KMS-11 (cell line): Measurements from ENCODE around the gene RBP7.

Experiments used
- H2AFZ ChIP-seq: fragments of 200-600 bp; sonication (generic); 2 replicates; pipeline ENCODE4 v1.6.1; 2016; ENCODE audit warnings: antibody characterized with exemption, mixed run types, low read depth
- H3K27ac ChIP-seq: fragments of 200-600 bp; sonication (generic); 2 replicates; pipeline ENCODE4 v1.6.1; 2016; ENCODE audit warnings: mild to moderate bottlenecking, mixed run types
- H3K27me3 ChIP-seq: fragments of 200-600 bp; sonication (generic); 2 replicates; pipeline ENCODE4 v1.6.1; 2017; ENCODE audit warnings: mild to moderate bottlenecking, low read depth, mixed run types, moderate library complexity; ENCODE audit not compliant: insufficient read depth
- H3K36me3 ChIP-seq: fragments of 200-600 bp; sonication (generic); 2 replicates; pipeline ENCODE4 v1.6.1; 2017; ENCODE audit warnings: mild to moderate bottlenecking, mixed run types; ENCODE audit not compliant: insufficient read depth
- H3K4me1 ChIP-seq: fragments of 200-600 bp; sonication (generic); 2 replicates; pipeline ENCODE4 v1.6.1; 2016; ENCODE audit warnings: mild to moderate bottlenecking, low read depth, mixed run types; ENCODE audit not compliant: poor library complexity, severe bottlenecking
- H3K4me2 ChIP-seq: fragments of 200-600 bp; sonication (generic); 2 replicates; pipeline ENCODE4 v1.7.0; 2016; ENCODE audit warnings: mild to moderate bottlenecking, mixed run types
- H3K4me3 ChIP-seq: fragments of 200-600 bp; sonication (generic); IDR thresholded peaks from 2 replicates; pipeline ENCODE4 v1.6.1; 2017; ENCODE audit warnings: low read depth, low read length, mixed read lengths; ENCODE audit not compliant: insufficient read depth
- H3K79me2 ChIP-seq: fragments of 200-600 bp; sonication (generic); 2 replicates; pipeline ENCODE4 v1.6.1; 2016; ENCODE audit warnings: low read depth, mixed run types; ENCODE audit not compliant: insufficient read depth
- H3K9ac ChIP-seq: fragments of 200-600 bp; sonication (generic); 2 replicates; pipeline ENCODE4 v1.6.1; 2016; ENCODE audit warnings: mild to moderate bottlenecking, mixed run types
- H4K20me1 ChIP-seq: fragments of 200-600 bp; sonication (generic); 2 replicates; pipeline ENCODE4 v1.6.1; 2016; ENCODE audit warnings: mild to moderate bottlenecking, mixed run types; ENCODE audit not compliant: insufficient read depth
- TF ChIP-seq, protein P1 (sequence below): fragments of 200-600 bp; sonication (generic); conservative IDR thresholded peaks from 2 replicates; pipeline ENCODE4 v1.6.1; 2017; ENCODE audit warnings: low read depth, mild to moderate bottlenecking, antibody characterized with exemption, low read length, moderate library complexity, mixed read lengths

Gene RBP7

DNA sequence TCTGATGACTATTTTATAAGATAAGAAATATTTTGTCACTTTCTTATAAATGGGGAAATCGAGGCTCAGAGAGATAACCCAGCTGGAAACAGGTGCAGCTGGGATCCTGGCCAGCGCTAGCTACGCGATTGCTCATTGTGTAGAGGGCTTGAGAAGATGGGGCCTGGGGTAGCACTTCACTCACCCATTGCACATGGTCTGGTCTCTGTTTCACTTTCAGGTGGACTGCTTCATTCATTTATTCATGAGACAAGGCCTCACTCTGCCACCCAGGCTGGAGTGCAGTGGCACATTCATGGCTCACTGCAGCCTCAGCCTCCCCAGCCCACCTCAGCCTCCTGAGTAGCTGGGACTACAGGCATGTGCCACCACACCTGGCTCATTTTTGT is 59.6 kb downstream of the RBP7 start:
- peak overlapping the region; percentile 41; the same call in 1 of the 2 replicates for H3K27ac ChIP-seq
- H3K79me2 ChIP-seq: peaks cover 63% of the 10 kb centered on the region
- H4K20me1 ChIP-seq: 0 out of 2 replicates have a peak, but pooled peaks cover 3% of the 10 kb centered on the region
- no peaks in the 10 kb centered on the region for H3K36me3 ChIP-seq
- TF ChIP-seq, protein P1, sequence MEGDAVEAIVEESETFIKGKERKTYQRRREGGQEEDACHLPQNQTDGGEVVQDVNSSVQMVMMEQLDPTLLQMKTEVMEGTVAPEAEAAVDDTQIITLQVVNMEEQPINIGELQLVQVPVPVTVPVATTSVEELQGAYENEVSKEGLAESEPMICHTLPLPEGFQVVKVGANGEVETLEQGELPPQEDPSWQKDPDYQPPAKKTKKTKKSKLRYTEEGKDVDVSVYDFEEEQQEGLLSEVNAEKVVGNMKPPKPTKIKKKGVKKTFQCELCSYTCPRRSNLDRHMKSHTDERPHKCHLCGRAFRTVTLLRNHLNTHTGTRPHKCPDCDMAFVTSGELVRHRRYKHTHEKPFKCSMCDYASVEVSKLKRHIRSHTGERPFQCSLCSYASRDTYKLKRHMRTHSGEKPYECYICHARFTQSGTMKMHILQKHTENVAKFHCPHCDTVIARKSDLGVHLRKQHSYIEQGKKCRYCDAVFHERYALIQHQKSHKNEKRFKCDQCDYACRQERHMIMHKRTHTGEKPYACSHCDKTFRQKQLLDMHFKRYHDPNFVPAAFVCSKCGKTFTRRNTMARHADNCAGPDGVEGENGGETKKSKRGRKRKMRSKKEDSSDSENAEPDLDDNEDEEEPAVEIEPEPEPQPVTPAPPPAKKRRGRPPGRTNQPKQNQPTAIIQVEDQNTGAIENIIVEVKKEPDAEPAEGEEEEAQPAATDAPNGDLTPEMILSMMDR: no peak
- no peak overlapping the region for H3K9ac ChIP-seq
- no peak overlapping the region for H2AFZ ChIP-seq
- H3K4me3 ChIP-seq: no peak overlapping the region
- H3K4me1 ChIP-seq: peaks cover 23% of the 10 kb centered on the region
- no peaks in the 10 kb centered on the region for H3K27me3 ChIP-seq
- H3K4me2 ChIP-seq: peak overlapping the region; percentile 46

- Histone ChIP-seq H3K4me3 (no peak overlapping the region), H3K27me3 (no peaks in the 10 kb centered on the region), H4K20me1 (0 out of 2 replicates have a peak, but pooled peaks cover 3% of the 10 kb centered on the region), H3K4me2 (no peak overlapping the region), H3K79me2 (peaks cover 57% of the 10 kb centered on the region), H2AFZ (no peak overlapping the region), H3K4me1 (peaks cover 23% of the 10 kb centered on the region), H3K27ac (no peak overlapping the region), H3K36me3 (no peaks in the 10 kb centered on the region), H3K9ac (no peak overlapping the region)
- TF ChIP-seq, protein P1: no peak
These were observed 60.3 kb downstream of the RBP7 start for GRCh38 chr1:10057343-10057742.

DNA sequence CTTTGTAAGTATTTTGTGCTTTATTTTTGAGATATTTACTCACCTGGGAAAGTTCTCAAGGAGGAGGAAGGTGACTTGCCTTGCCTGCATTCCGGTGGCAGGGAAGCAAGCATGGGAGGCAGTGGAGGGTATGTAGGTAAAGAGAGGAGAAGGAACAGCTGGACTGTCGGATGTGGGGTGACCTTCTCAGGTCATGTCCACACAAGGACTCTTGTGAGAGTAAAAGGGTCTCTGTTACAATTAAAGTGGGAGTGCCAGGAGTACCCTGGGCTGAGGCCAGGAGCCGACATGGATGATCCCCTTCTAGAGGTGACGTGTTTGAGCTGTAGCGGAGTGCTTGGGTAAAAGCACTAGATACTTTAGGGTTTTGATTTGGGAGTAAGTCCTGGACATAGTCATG is 60.8 kb downstream of the RBP7 start:
- TF ChIP-seq, protein P1: no peak
- H4K20me1 ChIP-seq: 0 out of 2 replicates have a peak, but pooled peaks cover 3% of the 10 kb centered on the region
- no peak overlapping the region for H3K27ac ChIP-seq
- H3K27me3 ChIP-seq: no peaks in the 10 kb centered on the region
- H3K4me1 ChIP-seq: peaks cover 23% of the 10 kb centered on the region
- H3K4me3 ChIP-seq: no peak overlapping the region
- no peak overlapping the region for H2AFZ ChIP-seq
- no peak overlapping the region for H3K4me2 ChIP-seq
- H3K36me3 ChIP-seq: no peaks in the 10 kb centered on the region
- H3K9ac ChIP-seq: no peak overlapping the region
- peaks cover 52% of the 10 kb centered on the region for H3K79me2 ChIP-seq

GRCh38 chr1:10059342-10059718 is 62.3 kb downstream of the RBP7 start:
- no peak overlapping the region for H2AFZ ChIP-seq
- no peaks in the 10 kb centered on the region for H3K36me3 ChIP-seq
- TF ChIP-seq, protein P1: no peak
- peaks cover 23% of the 10 kb centered on the region for H3K4me1 ChIP-seq
- no peak overlapping the region for H3K4me2 ChIP-seq
- H3K4me3 ChIP-seq: no peak overlapping the region
- H3K27ac ChIP-seq: no peak overlapping the region
- 0 out of 2 replicates have a peak, but pooled peaks cover 3% of the 10 kb centered on the region for H4K20me1 ChIP-seq
- H3K9ac ChIP-seq: no peak overlapping the region
- peaks cover 48% of the 10 kb centered on the region for H3K79me2 ChIP-seq
- H3K27me3 ChIP-seq: no peaks in the 10 kb centered on the region
